Hindlimb muscle (tissue), 1 donor: ENCODE data around the gene CCDC12. TPM values are rescaled to one million over a fixed set of nuclear protein-coding genes. Genes with fewer than 3 reads are reported as not detected.

ENCODE experiments used
- DNase-seq: peaks from one replicate; pipeline ENCODE4 v3.0.0-alpha.2; 2013
- polyA plus RNA-seq: library from polyadenylated mRNA; unstranded; fragments of 120-200 nt; gene quantifications from one replicate; pipeline ENCODE4 v1.2.1, GENCODE V29; 2013; ENCODE audit not compliant: insufficient read length

The CCDC12 gene
- polyA plus RNA-seq, 1 donor: 38.7 TPM

GRCh38 chr3:46995901-46996562 lies 19.5 kb upstream of the CCDC12 start:
- DNase-seq: no peak

GRCh38 chr3:46994801-46995731 lies 18.5 kb upstream of the CCDC12 start:
- no peak for DNase-seq

GRCh38 chr3:46993986-46994385 lies 17.4 kb upstream of the CCDC12 start:
- DNase-seq: no peak

- DNase-seq: no peak
These were observed 16.7 kb upstream of the CCDC12 start for GRCh38 chr3:46993292-46993691.

GRCh38 chr3:46992231-46992630 lies 15.7 kb upstream of the CCDC12 start:
- DNase-seq: no peak

GRCh38 chr3:46991406-46992165 lies 15.0 kb upstream of the CCDC12 start:
- no peak for DNase-seq

GRCh38 chr3:46990573-46991374 lies 14.2 kb upstream of the CCDC12 start:
- DNase-seq: no peak

GRCh38 chr3:46989146-46989810 lies 12.7 kb upstream of the CCDC12 start:
- no peak for DNase-seq

- no peak for DNase-seq
These were observed 12.1 kb upstream of the CCDC12 start for GRCh38 chr3:46988616-46989015.

GRCh38 chr3:46987743-46988401 lies 11.3 kb upstream of the CCDC12 start:
- no peak for DNase-seq

GRCh38 chr3:46987319-46987742 lies 10.8 kb upstream of the CCDC12 start:
- DNase-seq: no peak

- no peak for DNase-seq
These were observed 10.3 kb upstream of the CCDC12 start for GRCh38 chr3:46986782-46987310.

- no peak for DNase-seq
These were observed 9.6 kb upstream of the CCDC12 start for GRCh38 chr3:46986055-46986730.

- no peak for DNase-seq
These were observed 9.0 kb upstream of the CCDC12 start for GRCh38 chr3:46985588-46985987.

- no peak for DNase-seq
These were observed 8.3 kb upstream of the CCDC12 start for GRCh38 chr3:46984591-46985459.

GRCh38 chr3:46982546-46982945 lies 6.0 kb upstream of the CCDC12 start:
- no peak for DNase-seq

GRCh38 chr3:46981932-46982471 lies 5.5 kb upstream of the CCDC12 start:
- no peak for DNase-seq

GRCh38 chr3:46979958-46980497 lies 3.5 kb upstream of the CCDC12 start:
- no peak for DNase-seq
